Activated T-cell treated with anti-CD3 and anti-CD28 coated beads, Interleukin-2, amount 50 U/mL, for 1 hour (primary cell): ENCODE results near the gene ELOVL1.
"Not testable (repeated sequence)": the region's sequence is repeated elsewhere in the genome, so short reads cannot be mapped to it uniquely, and the experiment has no call there.

Experiments used
- DNase-seq: peaks from one replicate; pipeline ENCODE4 v3.0.0-alpha.2; 2020

Gene ELOVL1

GRCh38 chr1:43367904-43368645 is at the start of gene ELOVL1:
Gene ELOVL1 (minus strand): TSS chr1:43368011. CDS start chr1:43365609, 2,402 bp downstream.
- peak; percentile 82 for DNase-seq

GRCh38 chr1:43415901-43416300 is 48.1 kb upstream of the ELOVL1 start:
- no peak for DNase-seq

GRCh38 chr1:43414634-43415223 is 46.9 kb upstream of the ELOVL1 start:
- DNase-seq, result peak; percentile 63

- DNase-seq, result not testable (repeated sequence)
Observed at GRCh38 chr1:43413426-43413825, 45.6 kb upstream of the ELOVL1 start.

- no peak for DNase-seq
Observed at GRCh38 chr1:43410571-43410970, 42.8 kb upstream of the ELOVL1 start.

GRCh38 chr1:43405876-43406234 is 38.0 kb upstream of the ELOVL1 start:
- no peak for DNase-seq

GRCh38 chr1:43405219-43405875 is 37.5 kb upstream of the ELOVL1 start:
- DNase-seq, result no peak

- DNase-seq, result no peak
Observed at GRCh38 chr1:43404353-43404752, 36.5 kb upstream of the ELOVL1 start.

GRCh38 chr1:43402089-43402865 is 34.5 kb upstream of the ELOVL1 start:
- no peak for DNase-seq

GRCh38 chr1:43400441-43400840 is 32.6 kb upstream of the ELOVL1 start:
- not testable (repeated sequence) for DNase-seq

GRCh38 chr1:43398227-43398626 is 30.4 kb upstream of the ELOVL1 start:
- no peak for DNase-seq

- no peak for DNase-seq
Observed at GRCh38 chr1:43396059-43396458, 28.2 kb upstream of the ELOVL1 start.

GRCh38 chr1:43395523-43395922 is 27.7 kb upstream of the ELOVL1 start:
- DNase-seq, result no peak

- DNase-seq, result no peak
Observed at GRCh38 chr1:43392702-43393101, 24.9 kb upstream of the ELOVL1 start.

- peak; percentile 94 for DNase-seq
Observed at GRCh38 chr1:43389326-43390313, 21.8 kb upstream of the ELOVL1 start, which contains the start of the genes MED8 and SZT2. Gene MED8 (minus strand): TSS chr1:43389800. CDS start chr1:43389764, 36 bp downstream. Gene SZT2 (plus strand): TSS chr1:43389899. CDS start chr1:43389969, 70 bp downstream.

GRCh38 chr1:43388613-43389012 is 20.8 kb upstream of the ELOVL1 start:
- no peak for DNase-seq

- no peak for DNase-seq
Observed at GRCh38 chr1:43387976-43388599, 20.3 kb upstream of the ELOVL1 start.

- DNase-seq, result no peak
Observed at GRCh38 chr1:43386676-43387075, 18.9 kb upstream of the ELOVL1 start.

- no peak for DNase-seq
Observed at GRCh38 chr1:43383449-43383848, 15.6 kb upstream of the ELOVL1 start.

- DNase-seq, result no peak
Observed at GRCh38 chr1:43382027-43382779, 14.4 kb upstream of the ELOVL1 start.

GRCh38 chr1:43381612-43382011 is 13.8 kb upstream of the ELOVL1 start:
- no peak for DNase-seq
